BE2C (cell line): ENCODE data around the gene PARP15.
"Not testable (repeated sequence)": the region's sequence is repeated elsewhere in the genome, so short reads cannot be mapped to it uniquely, and the experiment has no call there.

Source experiments
- DNase-seq: peaks from one replicate; pipeline ENCODE4 v3.0.0-alpha.2; 2020
- H3K27me3 ChIP-seq: fragments of 250-450 bp; sonication (Bioruptor Pico); 2 replicates; pipeline ENCODE4 v1.5.1; 2020; ENCODE audit warnings: mild to moderate bottlenecking
- H3K36me3 ChIP-seq: fragments of 250-450 bp; sonication (Bioruptor Pico); 2 replicates; pipeline ENCODE4 v1.5.1; 2020; ENCODE audit warnings: mild to moderate bottlenecking
- H3K4me1 ChIP-seq: fragments of 250-450 bp; sonication (Bioruptor Pico); 2 replicates; pipeline ENCODE4 v1.5.1; 2020
- H3K4me3 ChIP-seq: 2 replicates; pipeline ENCODE4 v1.5.1; 2011; ENCODE audit warnings: low read depth, low read length
- H3K9me3 ChIP-seq: fragments of 250-450 bp; sonication (Bioruptor Pico); 2 replicates; pipeline ENCODE4 v1.5.1; 2020
- CTCF ChIP-seq: IDR thresholded peaks from 2 replicates; pipeline ENCODE4 v1.5.1; 2012; ENCODE audit warnings: mild to moderate bottlenecking, low read depth, low read length

PARP15 gene

GRCh38 chr3:122564155-122564912, 13.1 kb upstream of the PARP15 start, which contains the start of the genes DTX3L and PARP9:
TSS of gene DTX3L (plus strand) at chr3:122564338. CDS start at chr3:122564427, 89 bp downstream.
TSS of gene PARP9 (minus strand) at chr3:122564300. CDS start at chr3:122559620, 4,680 bp downstream.
- Histone ChIP-seq H3K36me3 (no peaks in the 10 kb centered on the region), H3K4me1 (no peaks in the 10 kb centered on the region), H3K27me3 (no peaks in the 10 kb centered on the region), H3K9me3 (no peaks in the 10 kb centered on the region), H3K4me3 (peak within 1 kb of the TSS; percentile 78)
- DNase-seq, result peak; percentile 78
- no peak for TF ChIP-seq CTCF

- not testable (repeated sequence) for H3K4me1 ChIP-seq, DNase-seq, H3K36me3 ChIP-seq
Measured at GRCh38 chr3:122568131-122568530, 9.3 kb upstream of the PARP15 start.

GRCh38 chr3:122568755-122569154, 8.7 kb upstream of the PARP15 start:
- DNase-seq, result no peak
- Histone ChIP-seq H3K36me3 (no peaks in the 10 kb centered on the region), H3K4me3 (no peak overlapping the region), H3K4me1 (no peaks in the 10 kb centered on the region), H3K27me3 (no peaks in the 10 kb centered on the region), H3K9me3 (no peaks in the 10 kb centered on the region)
- no peak for TF ChIP-seq CTCF

More at GRCh38 chr3:122568131-122568530, 9.3 kb upstream of the PARP15 start:
- H3K27me3 ChIP-seq, H3K4me3 ChIP-seq, H3K9me3 ChIP-seq: not testable (repeated sequence)

- Histone ChIP-seq H3K27me3 (peaks cover 6% of the 10 kb centered on the region; the same call in 1 of the 2 replicates), H3K4me1 (no peaks in the 10 kb centered on the region), H3K36me3 (no peaks in the 10 kb centered on the region), H3K9me3 (no peaks in the 10 kb centered on the region), H3K4me3 (no peak overlapping the region)
- no peak for TF ChIP-seq CTCF
- DNase-seq, result no peak
Measured at GRCh38 chr3:122572940-122573412, 4.5 kb upstream of the PARP15 start.

- Histone ChIP-seq H3K4me3 (no peak overlapping the region), H3K4me1 (no peaks in the 10 kb centered on the region), H3K9me3 (no peaks in the 10 kb centered on the region), H3K36me3 (no peaks in the 10 kb centered on the region), H3K27me3 (peaks cover 23% of the 10 kb centered on the region)
- no peak for DNase-seq
- TF ChIP-seq CTCF, result no peak
Measured at GRCh38 chr3:122576174-122576940, 1.1 kb upstream of the PARP15 start.

- H3K4me3 ChIP-seq, result no peak overlapping the region; the same call in 1 of the 2 replicates
- H3K36me3 ChIP-seq, result no peaks in the 10 kb centered on the region
- H3K4me1 ChIP-seq, result no peaks in the 10 kb centered on the region
- no peak for TF ChIP-seq CTCF
- peaks cover 23% of the 10 kb centered on the region for H3K27me3 ChIP-seq
- DNase-seq, result no peak
- H3K9me3 ChIP-seq, result no peaks in the 10 kb centered on the region
Measured at GRCh38 chr3:122578069-122578740, 755 bp downstream of the PARP15 start.
